HCT116 (cell line): Measurements from ENCODE around the gene ZNF317. TPM values are rescaled to one million over a fixed set of nuclear protein-coding genes. Genes with fewer than 3 reads are reported as not detected.
A peak's percentile ranks its signal among the peaks of the same experiment; 100 is the strongest.

Experiments
- ATAC-seq: fragments of 200-7000 bp; cut with Tn5 transposase; 2 replicates; pipeline ENCODE4 v1.9.1; 2020; ENCODE audit warnings: mild to moderate bottlenecking, moderate library complexity
- BruUV-seq: library from RNA; stranded (reverse); fragments of 400-500 nt; replicated peaks from 2 replicates; lab custom pipeline; 2021; lab: Mats Ljungman, UMichigan
- CTCF ChIA-PET: fragments of 300-600 bp; sonication (Branson Sonifier 250); formaldehyde crosslinking; loops from one replicate; lab custom pipeline; 2021; ENCODE audit warnings: antibody characterized with exemption; lab: Charles Lee
- POLR2A ChIA-PET: fragments of 300-600, 350-600 bp; sonication (Branson Sonifier 250); formaldehyde crosslinking; loops from one replicate; lab custom pipeline; 2021; ENCODE audit warnings: antibody characterized with exemption; lab: Charles Lee
- RAD21 ChIA-PET, 2 experiments: fragments of 300-600 bp; sonication (Branson Sonifier 250); formaldehyde crosslinking; loops; one replicate each; lab custom pipeline; 2023; ENCODE audit warnings: low total read pairs in 2 of 2; ENCODE audit not compliant: uncharacterized antibody in 2 of 2, unreplicated experiment in 2 of 2, low non-redundant PET in 1 of 2; lab: Charles Lee
- DNase-seq: peaks from one replicate; pipeline ENCODE4 v3.0.0-alpha.2; 2010; ENCODE audit warnings: low read depth, low spot score
- H2AFZ ChIP-seq: fragments of 200-600 bp; shearing (Covaris generic), sonication (generic); 2 replicates; pipeline ENCODE4 v1.6.1; 2017; ENCODE audit warnings: low read depth, mixed run types, mixed read lengths, antibody characterized with exemption, low read length; ENCODE audit not compliant: poor library complexity, severe bottlenecking
- H3K27ac ChIP-seq: 2 replicates; pipeline ENCODE4 v1.5.1; 2012; ENCODE audit warnings: low read depth, low read length
- H3K27me3 ChIP-seq: fragments of 200-600 bp; sonication (generic); 2 replicates; pipeline ENCODE4 v1.6.1; 2016; ENCODE audit warnings: mixed run types, low read length, mixed read lengths; ENCODE audit not compliant: insufficient read depth
- H3K36me3 ChIP-seq, 2 experiments: fragments of 200-500 bp in 1 of 2; fragments of 200-600 bp in 1 of 2; sonication (Bioruptor generic) in 1 of 2; sonication (generic) in 1 of 2; 2 replicates each; pipeline versions ENCODE4 v1.5.1 to v1.6.1; 2014 to 2016; ENCODE audit warnings: low read length in 2 of 2, inconsistent platforms in 1 of 2, mixed read lengths in 1 of 2, mixed run types in 1 of 2; ENCODE audit not compliant: insufficient read depth in 2 of 2, control insufficient read depth in 1 of 2
- H3K4me1 ChIP-seq, 2 experiments: fragments of 200-600 bp in 1 of 2; sonication (generic) in 1 of 2; 2 replicates each; pipeline versions ENCODE4 v1.5.1 to v1.6.1; 2012 to 2017; ENCODE audit warnings: low read length in 2 of 2, inconsistent platforms in 1 of 2, mild to moderate bottlenecking in 1 of 2, mixed read lengths in 1 of 2, mixed run types in 1 of 2, moderate library complexity in 1 of 2; ENCODE audit not compliant: insufficient read depth in 2 of 2, control insufficient read depth in 1 of 2
- H3K4me2 ChIP-seq: fragments of 200-600 bp; sonication (generic); 2 replicates; pipeline ENCODE4 v1.6.1; 2017; ENCODE audit warnings: mixed run types, low read length, mixed read lengths
- H3K4me3 ChIP-seq, 2 experiments: fragments of 200-600 bp in 1 of 2; sonication (generic) in 1 of 2; replicated peaks in 1 of 2; 2 replicates each; pipeline ENCODE4 v1.5.1; 2011 to 2016; ENCODE audit warnings: low read length in 2 of 2, control low read depth in 1 of 2, low read depth in 1 of 2, mild to moderate bottlenecking in 1 of 2, mixed read lengths in 1 of 2, mixed run types in 1 of 2
- H3K79me2 ChIP-seq: fragments of 200-600 bp; sonication (generic); 2 replicates; pipeline ENCODE4 v1.6.1; 2017; ENCODE audit warnings: mild to moderate bottlenecking, mixed run types, low read length, moderate library complexity, mixed read lengths; ENCODE audit not compliant: insufficient read depth
- H3K9ac ChIP-seq: fragments of 200-600 bp; sonication (generic); 2 replicates; pipeline ENCODE4 v1.6.1; 2016; ENCODE audit warnings: low read length, mixed read lengths
- H3K9me2 ChIP-seq: fragments of 200-600 bp; sonication (generic), shearing (Covaris generic); 2 replicates; pipeline ENCODE4 v1.6.1; 2017; ENCODE audit warnings: mixed run types, mild to moderate bottlenecking, moderate library complexity; ENCODE audit not compliant: insufficient read depth
- H3K9me3 ChIP-seq, 2 experiments: fragments of 200-500 bp in 1 of 2; fragments of 200-600 bp in 1 of 2; sonication (Bioruptor generic) in 1 of 2; sonication (generic) in 1 of 2; 2 replicates each; pipeline ENCODE4 v1.6.1; 2014 to 2017; ENCODE audit warnings: low read length in 2 of 2, mixed read lengths in 2 of 2, inconsistent platforms in 1 of 2, low read depth in 1 of 2, mild to moderate bottlenecking in 1 of 2, mixed run types in 1 of 2, moderate library complexity in 1 of 2; ENCODE audit not compliant: control insufficient read depth in 1 of 2, insufficient read depth in 1 of 2
- H4K20me1 ChIP-seq: fragments of 200-600 bp; sonication (generic), shearing (Covaris generic); 2 replicates; pipeline ENCODE4 v1.6.1; 2017; ENCODE audit warnings: mixed run types, mild to moderate bottlenecking, moderate library complexity; ENCODE audit not compliant: insufficient read depth
- CEBPB ChIP-seq: IDR thresholded peaks from 2 replicates; pipeline ENCODE4 v1.6.1; 2012; ENCODE audit warnings: low read depth
- EGR1 ChIP-seq: IDR thresholded peaks from 2 replicates; pipeline ENCODE4 v1.6.1; 2012; ENCODE audit warnings: low read depth
- ELF1 ChIP-seq: IDR thresholded peaks from 2 replicates; pipeline ENCODE4 v1.6.1; 2012; ENCODE audit warnings: low read depth, borderline replicate concordance
- EZH2 ChIP-seq: fragments of 200-600 bp; sonication (generic); IDR thresholded peaks from 2 replicates; pipeline ENCODE4 v1.6.1; 2017; ENCODE audit warnings: antibody characterized with exemption, mixed run types
- JUND ChIP-seq: IDR thresholded peaks from 2 replicates; pipeline ENCODE4 v1.6.1; 2012
- POLR2A ChIP-seq: IDR thresholded peaks from 2 replicates; pipeline ENCODE4 v1.7.0; 2011; ENCODE audit warnings: borderline replicate concordance; ENCODE audit not compliant: insufficient read depth, insufficient read length; ENCODE audit errors: extremely low read depth
- RAD21 ChIP-seq: IDR thresholded peaks from 2 replicates; pipeline ENCODE4 v1.6.1; 2012; ENCODE audit warnings: low read depth, mild to moderate bottlenecking
- SP1 ChIP-seq: IDR thresholded peaks from 2 replicates; pipeline ENCODE4 v1.6.1; 2012; ENCODE audit warnings: low read depth
- ZFX ChIP-seq: fragments of 450-650 bp; IDR thresholded peaks from 2 replicates; pipeline ENCODE4 v1.6.1; 2017
- ZNF274 ChIP-seq: fragments of 200-500 bp; sonication (Bioruptor generic); IDR thresholded peaks from 2 replicates; pipeline ENCODE4 v1.6.1; 2014; ENCODE audit warnings: mild to moderate bottlenecking, low read depth, low read length, inconsistent platforms
- intact Hi-C: fragments of 100-400 bp; cut with micrococcal nuclease; formaldehyde crosslinking; loops from 2 replicates; pipeline ENCODE4 v1.10.0; 2022
- total RNA-seq: library from RNA; stranded (reverse); gene quantifications from one replicate; pipeline ENCODE4 v1.2.1, GENCODE V29; 2021; ENCODE audit not compliant: unreplicated experiment

The ZNF317 gene
- total RNA-seq, 1 experiment from 2014 or later = 39.8 TPM

DNA sequence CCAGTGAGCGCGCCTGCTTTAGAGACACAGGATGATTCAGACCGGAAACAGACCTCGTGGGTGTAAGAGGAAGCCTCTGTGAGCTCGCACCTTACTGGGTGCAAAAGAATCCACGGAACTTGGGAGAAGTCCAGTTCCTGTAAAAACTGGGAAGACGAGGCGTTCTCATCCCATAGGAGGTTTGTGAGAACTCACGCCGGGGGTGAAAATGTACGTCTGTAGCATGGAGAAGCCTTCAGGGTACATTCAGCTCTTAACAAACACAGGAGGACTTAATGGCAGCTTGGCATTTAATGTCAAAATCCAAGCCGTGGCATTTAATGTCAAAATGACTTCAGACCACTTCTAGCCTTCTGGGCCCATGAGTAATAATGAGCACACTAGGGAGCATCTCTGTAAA is 21.2 kb downstream of the ZNF317 start:
- no peaks in the 10 kb centered on the region for H3K27me3 ChIP-seq
- no peak for TF ChIP-seq ELF1
- no peak for TF ChIP-seq ZFX
- TF ChIP-seq ZNF274 = peak; percentile 57
- TF ChIP-seq, all 23 proteins: peak for 1
- no peak overlapping the region for H3K4me3 ChIP-seq
- intact Hi-C loops = no loop called here
- peaks cover 41% of the 10 kb centered on the region for H3K79me2 ChIP-seq
- H3K27ac ChIP-seq = no peak overlapping the region
- TSS peak; percentile 7 for BruUV-seq
- DNase-seq (no peak), ATAC-seq (no peak)
- no peaks in the 10 kb centered on the region for H4K20me1 ChIP-seq
- CTCF ChIA-PET = no interaction called here
- no peak overlapping the region for H3K9ac ChIP-seq
- POLR2A ChIA-PET = no interaction called here
- no peak overlapping the region for H2AFZ ChIP-seq
- H3K9me3 ChIP-seq = peaks cover 33 to 52% of the 10 kb centered on the region in 2 experiments; a peak in 3 of 4 replicates
- H3K4me1 ChIP-seq = no peaks in the 10 kb centered on the region
- peaks cover 63 to 69% of the 10 kb centered on the region in 2 experiments for H3K36me3 ChIP-seq
- RAD21 ChIA-PET = no interaction called here
- H3K9me2 ChIP-seq = no peaks in the 10 kb centered on the region
- no peak overlapping the region for H3K4me2 ChIP-seq

DNA sequence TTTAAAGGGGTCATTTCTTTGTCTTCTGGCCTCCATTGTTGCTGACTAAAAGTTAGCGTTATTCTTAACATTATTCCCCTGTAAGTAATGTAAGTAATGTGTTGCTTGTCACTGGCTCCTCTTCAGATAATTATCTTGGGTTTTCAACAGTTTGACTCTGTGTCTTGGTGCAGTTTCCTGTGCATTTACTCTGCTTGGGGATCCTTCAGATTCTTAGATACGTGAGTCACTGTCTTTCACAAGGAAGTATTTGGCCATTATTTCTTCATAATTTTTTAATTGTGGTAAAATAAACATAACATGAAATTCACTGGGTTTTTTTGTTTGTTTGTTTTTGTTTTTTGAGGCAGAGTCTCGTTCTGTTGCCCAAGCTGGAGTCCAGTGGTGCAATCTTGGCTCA is 25.1 kb downstream of the ZNF317 start:
- Histone ChIP-seq H4K20me1 (no peaks in the 10 kb centered on the region), H3K9me2 (no peaks in the 10 kb centered on the region), H3K9ac (no peak overlapping the region), H3K4me3 (no peak overlapping the region), H3K27me3 (no peaks in the 10 kb centered on the region), H3K9me3 (peaks cover 17 to 32% of the 10 kb centered on the region in 2 experiments; a peak in 3 of 4 replicates), H3K4me2 (no peak overlapping the region), H3K79me2 (peaks cover 17% of the 10 kb centered on the region; the same call in 1 of the 2 replicates), H2AFZ (no peak overlapping the region), H3K4me1 (no peaks in the 10 kb centered on the region), H3K27ac (no peak overlapping the region), H3K36me3 (peaks cover 27 to 32% of the 10 kb centered on the region in 2 experiments)
- RAD21 ChIA-PET = no interaction called here
- POLR2A ChIA-PET = no interaction called here
- DNase-seq (no peak), ATAC-seq (no peak)
- intact Hi-C loops = no loop called here
- CTCF ChIA-PET = no interaction called here
- no TSS peak for BruUV-seq
- no peak for TF ChIP-seq JUND
- no peak for TF ChIP-seq ZNF274
- TF ChIP-seq ZFX = no peak
- TF ChIP-seq SP1 = no peak
- no peak for TF ChIP-seq CEBPB
- no peak for TF ChIP-seq EZH2
- TF ChIP-seq RAD21 = no peak
- TF ChIP-seq EGR1 = no peak
- TF ChIP-seq POLR2A = no peak
